ENCODE measurements around the gene RETSAT. TPM values are rescaled to one million over a fixed set of nuclear protein-coding genes. Genes with fewer than 3 reads are reported as not detected.

Gene RETSAT
- total and polyA plus RNA-seq, 2 of the 13 experiments (the other 11 are each of a cell fraction or from before 2014, with no cell fraction given), result 46.7 to 61.0 TPM

- ChIA-PET POLR2A (interaction anchor here (1.0 to 8.5 kb wide), 11 partner anchors 9 to 241 kb away, joined by 3 to 142 read pairs (median 21); partner anchors contain the start of genes MAT2A, SH2D6 and TGOLN2), CTCF (ENCODE audit: low intra/inter-chr PET ratio, low total read pairs) (no interaction called here)
- Histone ChIP-seq H3K4me3 (replicated peaks in 1 of 3; ENCODE audit: insufficient read depth in 1 of 3, low read depth in 2 of 3, low read length in 3 of 3) (peak overlapping the region; percentile 89 to 93 (median 91)), H3K27ac (ENCODE audit: extremely low read length, insufficient read depth, low read length) (no peak overlapping the region), H3K4me1 (ENCODE audit: insufficient read depth, low read length) (peaks cover 33% of the 10 kb centered on the region), H2AFZ (ENCODE audit: low read length) (no peak overlapping the region), H4K20me1 (ENCODE audit: insufficient read depth, low read length) (no peaks in the 10 kb centered on the region), H3K79me2 (ENCODE audit: insufficient read depth, low read length) (peaks cover 35% of the 10 kb centered on the region), H3K36me3 (replicated peaks in 1 of 2; ENCODE audit: control insufficient read depth in 1 of 2, insufficient read depth in 2 of 2, low read length in 2 of 2) (peaks cover 9 to 16% of the 10 kb centered on the region in 2 experiments), H3K9me3 (ENCODE audit: low read length) (no peaks in the 10 kb centered on the region), H3K27me3 (ENCODE audit: control insufficient read depth in 1 of 2, insufficient read depth in 2 of 2, low read length in 2 of 2) (no peaks in the 10 kb centered on the region; a peak in 1 of 5 replicates), H3K9ac (ENCODE audit: insufficient read depth, low read depth, low read length) (peak overlapping the region; percentile 89), H3K4me2 (ENCODE audit: low read depth, low read length) (peak overlapping the region; percentile 80)
- FAIRE-seq (no peak), DNase-seq (ENCODE audit: low spot score) (no peak), ATAC-seq (no peak)
- in situ Hi-C loops (cut with HindIII; ENCODE audit: extremely low pct_ligation_motif_present, low pct_unique_long_range_greater_than_20kb) (no loop called here), intact Hi-C loops (cut with micrococcal nuclease; ENCODE audit: unreplicated experiment) (no loop called here)
- BruUV-seq (replicated peaks), result no TSS peak
- 67% methylated on average over 3 of the region's 3 CpGs for whole genome bisulfite sequencing (ENCODE audit: low lambda C conversion rate)
- TF ChIP-seq ZNF354B (CRISPR knock-in tag; IDR thresholded peaks at IDR 0.05), result no peak
- TF ChIP-seq E2F1 (CRISPR knock-in tag; IDR thresholded peaks at IDR 0.05), result no peak
- no peak for TF ChIP-seq RBFOX2 (IDR thresholded peaks at IDR 0.05; ENCODE audit: low read depth, low read length)
- TF ChIP-seq POLR2G (IDR thresholded peaks at IDR 0.05; ENCODE audit: low read depth, low read length), result no peak
- TF ChIP-seq ARNT2 (CRISPR knock-in tag; IDR thresholded peaks at IDR 0.05; ENCODE audit: low read depth), result no peak
- TF ChIP-seq NFIC (IDR thresholded peaks at IDR 0.05; ENCODE audit: low read length), result no peak
- TF ChIP-seq BCL3 (CRISPR knock-in tag; IDR thresholded peaks at IDR 0.05), result no peak
- no peak for TF ChIP-seq ZNF639 (CRISPR knock-in tag; conservative IDR thresholded peaks at IDR 0.05)
- no peak for TF ChIP-seq SAFB2 (CRISPR knock-in tag; IDR thresholded peaks at IDR 0.05; ENCODE audit: borderline replicate concordance, low read depth)
- TF ChIP-seq NFIB (CRISPR knock-in tag; IDR thresholded peaks at IDR 0.05; ENCODE audit: borderline replicate concordance), result no peak
- TF ChIP-seq RXRA (CRISPR knock-in tag; IDR thresholded peaks at IDR 0.05), result no peak
- TF ChIP-seq MEIS1 (CRISPR knock-in tag; IDR thresholded peaks at IDR 0.05; ENCODE audit: borderline replicate concordance), result no peak
- TF ChIP-seq ZNF770 (CRISPR knock-in tag; IDR thresholded peaks at IDR 0.05), result peak; percentile 38; the same call in 1 of the 2 replicates
- no peak for TF ChIP-seq AKNA (CRISPR knock-in tag; IDR thresholded peaks at IDR 0.05; ENCODE audit: borderline replicate concordance)
These were observed 1.2 kb upstream of the RETSAT start for GRCh38 chr2:85355521-85355920.

Measured in HepG2 (cell line).